Kidney (tissue), 14 donors: Measurements from ENCODE around the gene TSC22D1. TPM values are rescaled to one million over a fixed set of nuclear protein-coding genes. Genes with fewer than 3 reads are reported as not detected.

Experiments
- DNase-seq, 5 donors: peaks; one replicate each; pipeline ENCODE4 v3.0.0-alpha.2; 2013 to 2020
- FAIRE-seq: peaks from 2 replicates; lab custom pipeline; 2012; peaks lifted over from hg19 to GRCh38; lab: Jason Lieb, UNC
- H3K27ac ChIP-seq, 2 donors: one replicate each; pipeline ENCODE4 v1.7.0; 2013; ENCODE audit warnings: low read depth in 2 of 2, low read length in 2 of 2, inconsistent platforms in 1 of 2
- H3K27me3 ChIP-seq: one replicate; pipeline ENCODE4 v1.7.1; 2013; ENCODE audit warnings: low read length, inconsistent platforms; ENCODE audit not compliant: control insufficient read depth, insufficient read depth
- H3K36me3 ChIP-seq, 3 donors: one replicate each; pipeline versions ENCODE4 v1.7.0 to v1.7.1; 2013; ENCODE audit warnings: low read length in 3 of 3, control low read depth in 1 of 3, inconsistent platforms in 1 of 3; ENCODE audit not compliant: insufficient read depth in 3 of 3, control insufficient read depth in 2 of 3
- H3K4me1 ChIP-seq, 3 donors: one replicate each; pipeline versions ENCODE4 v1.7.0 to v1.7.1; 2013; ENCODE audit warnings: low read length in 3 of 3, inconsistent platforms in 1 of 3, low read depth in 1 of 3; ENCODE audit not compliant: control insufficient read depth in 2 of 3, insufficient read depth in 2 of 3
- H3K4me3 ChIP-seq, 3 donors: one replicate each; pipeline versions ENCODE4 v1.7.0 to v1.8.1; 2013; ENCODE audit warnings: low read length in 3 of 3, control low read depth in 1 of 3, inconsistent platforms in 1 of 3
- H3K9ac ChIP-seq, 3 donors: one replicate each; pipeline versions ENCODE4 v1.7.0 to v1.7.1; 2013; ENCODE audit warnings: low read length in 3 of 3, control low read depth in 1 of 3, inconsistent platforms in 1 of 3
- H3K9me3 ChIP-seq, 3 donors: one replicate each; pipeline versions ENCODE4 v1.7.0 to v1.7.1; 2013; ENCODE audit warnings: low read length in 3 of 3, control low read depth in 1 of 3, inconsistent platforms in 1 of 3; ENCODE audit not compliant: control insufficient read depth in 2 of 3, insufficient read depth in 1 of 3
- intact Hi-C: fragments of 100-400 bp; cut with DNase I; formaldehyde crosslinking; loops from one replicate; pipeline ENCODE4 v1.11.1; 2022
- polyA plus RNA-seq: library from polyadenylated mRNA; stranded (reverse); fragments of 350-450 nt; fragmentation: Illumina TruSeq; extraction: RNeasy Lipid Tissue Mini Kit (QIAGEN cat#74804); gene quantifications from one replicate; pipeline ENCODE4 v1.2.3, GENCODE V29; 2014; ENCODE audit warnings: low read depth, low replicate concordance; ENCODE audit not compliant: insufficient read depth
- total RNA-seq: library from RNA; stranded (reverse); fragmentation: NEBNext Ultra II Directional; extraction: Animal tissue kit (Norgen Biotek cat#: 25700); gene quantifications from one replicate; pipeline ENCODE4 v1.2.1, GENCODE V29; 2021
- TF ChIP-seq, protein P1 (sequence below): IDR thresholded peaks from 3 replicates; pipeline ENCODE4 v1.5.1; 2012; ENCODE audit warnings: mild to moderate bottlenecking, moderate library complexity, borderline replicate concordance; ENCODE audit not compliant: insufficient read depth; ENCODE audit errors: extremely low read depth
- donor health status: control.
- donor health status: control.
- donor health status: control.
- donor health status: control.
- donor health status: control.
- donor health status: DM: yes; HTN: yes; CAD: no.
- donor health status: Normal renal cell carcinoma (clear cell type).

The TSC22D1 gene
- total and polyA plus RNA-seq, 2 donors from 2014 or later: 163 to 349 TPM

DNA sequence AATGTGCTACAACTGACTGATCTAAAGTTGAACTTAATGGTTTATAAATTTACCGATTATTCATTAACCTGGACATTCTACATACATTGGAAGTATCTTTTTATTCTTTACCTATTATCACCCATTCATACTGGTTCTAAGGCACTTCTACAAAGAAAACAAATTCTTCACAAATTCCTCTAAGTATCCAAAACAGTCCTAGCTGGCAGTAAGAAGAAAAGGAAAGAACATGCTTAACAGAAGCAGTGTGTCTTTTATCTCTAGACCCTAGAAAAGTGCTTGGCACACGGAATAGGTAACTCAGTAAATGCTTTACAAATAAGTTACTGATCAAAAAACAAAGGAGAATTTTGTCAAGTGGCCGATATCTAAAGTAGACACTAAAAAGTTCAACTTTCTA is 32.8 kb downstream of the TSC22D1 start:
- FAIRE-seq (peak; percentile 51), DNase-seq (peak in 2 of 5 donors; percentile 51 to 62)
- H3K9ac ChIP-seq: peak overlapping the region in 1 of 3 donors; percentile 36
- peak overlapping the region in 1 of 2 donors; percentile 43 for H3K27ac ChIP-seq
- H3K36me3 ChIP-seq: no peaks in the 10 kb centered on the region
- H3K4me3 ChIP-seq: peak overlapping the region in 1 of 3 donors; percentile 50
- TF ChIP-seq, protein P1, sequence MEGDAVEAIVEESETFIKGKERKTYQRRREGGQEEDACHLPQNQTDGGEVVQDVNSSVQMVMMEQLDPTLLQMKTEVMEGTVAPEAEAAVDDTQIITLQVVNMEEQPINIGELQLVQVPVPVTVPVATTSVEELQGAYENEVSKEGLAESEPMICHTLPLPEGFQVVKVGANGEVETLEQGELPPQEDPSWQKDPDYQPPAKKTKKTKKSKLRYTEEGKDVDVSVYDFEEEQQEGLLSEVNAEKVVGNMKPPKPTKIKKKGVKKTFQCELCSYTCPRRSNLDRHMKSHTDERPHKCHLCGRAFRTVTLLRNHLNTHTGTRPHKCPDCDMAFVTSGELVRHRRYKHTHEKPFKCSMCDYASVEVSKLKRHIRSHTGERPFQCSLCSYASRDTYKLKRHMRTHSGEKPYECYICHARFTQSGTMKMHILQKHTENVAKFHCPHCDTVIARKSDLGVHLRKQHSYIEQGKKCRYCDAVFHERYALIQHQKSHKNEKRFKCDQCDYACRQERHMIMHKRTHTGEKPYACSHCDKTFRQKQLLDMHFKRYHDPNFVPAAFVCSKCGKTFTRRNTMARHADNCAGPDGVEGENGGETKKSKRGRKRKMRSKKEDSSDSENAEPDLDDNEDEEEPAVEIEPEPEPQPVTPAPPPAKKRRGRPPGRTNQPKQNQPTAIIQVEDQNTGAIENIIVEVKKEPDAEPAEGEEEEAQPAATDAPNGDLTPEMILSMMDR: no peak
- no peaks in the 10 kb centered on the region for H3K9me3 ChIP-seq
- H3K4me1 ChIP-seq: peaks cover 0 to 10% (median 0%) of the 10 kb centered on the region in 3 donors
- no peaks in the 10 kb centered on the region for H3K27me3 ChIP-seq
- intact Hi-C loops: no loop called here

DNA sequence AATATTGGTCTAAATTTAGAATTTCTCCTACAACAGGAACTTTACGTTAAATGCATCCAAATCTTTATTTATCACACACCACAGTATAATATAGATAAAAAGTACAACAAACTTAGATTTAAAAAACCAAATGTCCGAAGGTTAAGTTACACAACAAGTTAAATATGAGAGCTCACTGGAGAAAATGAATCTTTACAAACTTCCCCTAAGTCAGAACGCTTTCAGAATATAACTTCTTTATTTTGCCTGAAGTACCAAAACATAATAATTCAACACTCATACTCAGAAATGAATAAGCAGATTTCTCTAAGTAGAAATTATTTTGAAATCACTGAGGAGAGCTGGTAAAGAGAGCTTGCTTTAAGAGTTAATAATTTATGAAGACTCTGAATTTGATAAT is 33.8 kb downstream of the TSC22D1 start:
- H3K36me3 ChIP-seq: no peaks in the 10 kb centered on the region
- H3K27ac ChIP-seq: no peak overlapping the region
- H3K4me1 ChIP-seq: peaks cover 0 to 10% (median 0%) of the 10 kb centered on the region in 3 donors
- intact Hi-C loops: no loop called here
- DNase-seq: no peak
- no peak for FAIRE-seq
- H3K9ac ChIP-seq: no peak overlapping the region
- H3K27me3 ChIP-seq: no peaks in the 10 kb centered on the region
- H3K4me3 ChIP-seq: no peak overlapping the region
- H3K9me3 ChIP-seq: no peaks in the 10 kb centered on the region
- TF ChIP-seq, protein P1: no peak

DNA sequence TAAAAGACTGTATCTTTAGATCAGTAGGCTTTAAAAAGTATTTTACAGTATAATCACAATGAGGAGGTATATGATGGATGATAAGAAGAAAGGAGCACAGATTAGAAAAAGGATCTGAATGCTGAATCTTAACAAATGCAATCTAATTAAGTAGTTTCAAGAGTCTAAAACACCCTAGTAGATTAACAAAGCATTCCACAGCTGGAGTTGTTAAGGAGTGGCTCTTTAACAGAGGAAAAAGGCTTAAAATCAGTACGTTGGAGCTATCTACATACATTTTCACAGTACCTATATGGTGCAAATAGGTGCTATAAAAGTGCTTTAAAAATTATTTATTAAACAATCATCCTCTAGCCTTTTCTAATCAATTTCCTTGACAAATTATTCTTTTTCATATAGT is 34.5 kb downstream of the TSC22D1 start:
- H3K4me3 ChIP-seq: no peak overlapping the region
- no peaks in the 10 kb centered on the region for H3K9me3 ChIP-seq
- intact Hi-C loops: no loop called here
- H3K27ac ChIP-seq: no peak overlapping the region
- no peak for DNase-seq
- no peak overlapping the region for H3K9ac ChIP-seq
- FAIRE-seq: no peak
- H3K27me3 ChIP-seq: no peaks in the 10 kb centered on the region
- TF ChIP-seq, protein P1: no peak
- no peaks in the 10 kb centered on the region for H3K36me3 ChIP-seq
- peaks cover 0 to 10% (median 0%) of the 10 kb centered on the region in 3 donors for H3K4me1 ChIP-seq
